ENCODE results near the gene HYAL2. TPM values are rescaled to one million over a fixed set of nuclear protein-coding genes. Genes with fewer than 3 reads are reported as not detected.
A peak's percentile ranks its signal among the peaks of the same experiment; 100 is the strongest.

Gene HYAL2
- 100 to 1,000 TPM; 106 to 348 (median 175) TPM for total RNA-seq

- ATAC-seq (ENCODE audit: low FRiP score) = no peak
- TF ChIP-seq CTCF (IDR thresholded peaks at IDR 0.05) = no peak
Measured at GRCh38 chr3:50322386-50323091, at the start of gene HYAL2. HYAL2 (minus strand) TSS chr3:50322745; CDS start chr3:50320489, 2,256 bp downstream.

GRCh38 chr3:50371133-50371685 is 48.7 kb upstream of the HYAL2 start:
- no peak for DNase-seq (ENCODE audit: low spot score)

More at GRCh38 chr3:50322386-50323091, at the start of gene HYAL2:
- no peak for DNase-seq (ENCODE audit: low spot score)

GRCh38 chr3:50370594-50370993 is 48.0 kb upstream of the HYAL2 start:
- TF ChIP-seq CTCF (IDR thresholded peaks at IDR 0.05) = no peak
- DNase-seq (ENCODE audit: low spot score) (no peak), ATAC-seq (ENCODE audit: low FRiP score) (no peak)

More at GRCh38 chr3:50371133-50371685, 48.7 kb upstream of the HYAL2 start:
- ATAC-seq (ENCODE audit: low FRiP score) = no peak
- no peak for TF ChIP-seq CTCF (IDR thresholded peaks at IDR 0.05)

- no peak for TF ChIP-seq CTCF (IDR thresholded peaks at IDR 0.05)
- DNase-seq (ENCODE audit: low spot score) (no peak), ATAC-seq (ENCODE audit: low FRiP score) (no peak)
Measured at GRCh38 chr3:50369012-50369670, 46.6 kb upstream of the HYAL2 start.

- no peak for DNase-seq (ENCODE audit: low spot score)
- no peak for ATAC-seq (ENCODE audit: low FRiP score)
- TF ChIP-seq CTCF (IDR thresholded peaks at IDR 0.05) = no peak
Measured at GRCh38 chr3:50365842-50366220, 43.3 kb upstream of the HYAL2 start.

GRCh38 chr3:50365080-50365841 is 42.7 kb upstream of the HYAL2 start:
- ATAC-seq (ENCODE audit: low FRiP score) (peak; percentile 86), DNase-seq (ENCODE audit: low spot score) (peak; percentile 65)
- no peak for TF ChIP-seq CTCF (IDR thresholded peaks at IDR 0.05)

Measured in omental fat pad (tissue), 4 donors.